ENCODE measurements around the gene PCDHGC3. TPM values are rescaled to one million over a fixed set of nuclear protein-coding genes. Genes with fewer than 3 reads are reported as not detected.

Gene PCDHGC3
- total and polyA plus RNA-seq, 2 of the 13 experiments (the other 11 are each of a cell fraction or from before 2014, with no cell fraction given) = 0.20 to 0.30 TPM

GRCh38 chr5:141519605-141520565 is 44.1 kb downstream of the PCDHGC3 start:
- no peak overlapping the region for H3K4me3 ChIP-seq (replicated peaks in 1 of 3; ENCODE audit: insufficient read depth in 1 of 3, low read depth in 2 of 3, low read length in 3 of 3)
- no peak overlapping the region for H3K27ac ChIP-seq (ENCODE audit: extremely low read length, insufficient read depth, low read length)
- H3K79me2 ChIP-seq (ENCODE audit: insufficient read depth, low read length) = no peaks in the 10 kb centered on the region
- no peak for ATAC-seq
- peaks cover 5% of the 10 kb centered on the region; the same call in 1 of the 2 replicates for H4K20me1 ChIP-seq (ENCODE audit: insufficient read depth, low read length)
- no peak overlapping the region for H3K9ac ChIP-seq (ENCODE audit: insufficient read depth, low read depth, low read length)
- intact Hi-C loops (cut with micrococcal nuclease; ENCODE audit: unreplicated experiment) = loop anchor here (5.0 to 10.0 kb wide), 2 partner anchors 165 to 298 kb away; partner anchors contain the start of genes PCDHB14, PCDHGA4, PCDHGB1 and PCDHGB2
- H3K9me3 ChIP-seq (ENCODE audit: low read length) = no peaks in the 10 kb centered on the region
- FAIRE-seq = no peak
- TF ChIP-seq MXD1 (CRISPR knock-in tag; IDR thresholded peaks at IDR 0.05) = no peak
- TF ChIP-seq FOXO1 (CRISPR knock-in tag; IDR thresholded peaks at IDR 0.05) = no peak
- no peak for TF ChIP-seq SMC3 (IDR thresholded peaks at IDR 0.05; ENCODE audit: low read length)
- TF ChIP-seq ZNF850 (CRISPR knock-in tag; conservative IDR thresholded peaks at IDR 0.05) = no peak
- no peak for TF ChIP-seq RBM39 (IDR thresholded peaks at IDR 0.05; ENCODE audit: low read depth, low read length, poor library complexity, severe bottlenecking)
- no peak for TF ChIP-seq IRF2 (CRISPR knock-in tag; IDR thresholded peaks at IDR 0.05)
- BruUV-seq (replicated peaks) = no TSS peak
- POLR2A ChIA-PET = no interaction called here
- no peaks in the 10 kb centered on the region for H3K27me3 ChIP-seq (ENCODE audit: control insufficient read depth in 1 of 2, insufficient read depth in 2 of 2, low read length in 2 of 2)
- H3K4me1 ChIP-seq (ENCODE audit: insufficient read depth, low read length) = peaks cover 18% of the 10 kb centered on the region
- CTCF ChIA-PET (ENCODE audit: low intra/inter-chr PET ratio, low total read pairs) = no interaction called here
- in situ Hi-C loops (cut with HindIII; ENCODE audit: extremely low pct_ligation_motif_present, low pct_unique_long_range_greater_than_20kb) = loop anchor here (5.0 to 10.0 kb wide), 2 partner anchors 103 to 165 kb away; partner anchors contain the start of genes PCDHGA4, PCDHGB1, PCDHGB2 and PCDHGB7
- H3K4me2 ChIP-seq (ENCODE audit: low read depth, low read length) = no peak overlapping the region
- H3K36me3 ChIP-seq (replicated peaks in 1 of 2; ENCODE audit: control insufficient read depth in 1 of 2, insufficient read depth in 2 of 2, low read length in 2 of 2) = peaks cover 28 to 83% of the 10 kb centered on the region in 2 experiments
- no peak for DNase-seq (ENCODE audit: low spot score)
- H2AFZ ChIP-seq (ENCODE audit: low read length) = no peak overlapping the region
- WGBS (ENCODE audit: low lambda C conversion rate) = 96% methylated on average over 3 of the region's 3 CpGs
